DOHH2 (cell line): ENCODE results near the gene CRADD.

Source experiments
- EZH2phosphoT487 ChIP-seq: fragments of 200-600 bp; sonication (generic); IDR thresholded peaks from 2 replicates; pipeline ENCODE4 v1.6.1; 2017; ENCODE audit warnings: borderline replicate concordance, mild to moderate bottlenecking, antibody characterized with exemption, low read length, moderate library complexity, mixed read lengths
- TF ChIP-seq, protein P1 (sequence below): fragments of 200-600 bp; sonication (generic); IDR thresholded peaks from one replicate; pipeline ENCODE4 v1.5.1; 2014; ENCODE audit warnings: antibody characterized with exemption, mild to moderate bottlenecking, low read depth, low read length; ENCODE audit not compliant: poor library complexity, severe bottlenecking

DNA sequence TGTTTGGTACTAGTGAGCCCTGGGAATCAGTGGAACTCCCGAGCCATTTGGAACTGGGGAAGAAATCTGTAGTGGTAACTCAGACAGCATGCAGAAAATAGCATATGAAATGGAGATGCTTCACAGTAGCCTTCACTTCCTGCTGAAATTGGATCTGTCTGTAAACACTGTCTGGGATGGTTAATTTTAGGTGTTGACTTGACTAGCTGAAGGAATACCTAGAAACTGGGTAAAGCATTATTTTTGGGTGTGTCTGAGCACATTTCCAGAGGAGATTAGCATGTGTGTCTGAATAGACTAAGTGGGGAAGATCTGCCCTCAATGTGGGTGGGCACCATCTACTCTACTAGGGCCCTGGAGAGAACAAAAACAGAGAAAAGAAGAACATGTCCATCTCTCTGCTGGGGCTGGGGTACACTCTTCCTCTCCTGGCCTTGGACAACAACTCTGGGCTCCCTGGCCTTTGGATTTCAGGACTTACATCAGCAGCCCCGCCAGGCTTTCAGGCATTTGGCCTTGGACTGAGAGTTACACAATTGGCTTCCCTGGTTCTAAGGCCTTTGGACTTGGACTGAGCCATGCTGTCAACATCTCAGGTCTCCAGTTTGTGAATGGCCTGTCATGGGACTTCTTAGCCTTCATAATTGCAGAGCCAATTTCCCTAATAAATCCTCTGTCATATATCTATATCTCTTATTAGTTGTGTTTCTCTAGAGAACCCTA, 14.0 kb upstream of the CRADD start:
- TF ChIP-seq, protein P1, sequence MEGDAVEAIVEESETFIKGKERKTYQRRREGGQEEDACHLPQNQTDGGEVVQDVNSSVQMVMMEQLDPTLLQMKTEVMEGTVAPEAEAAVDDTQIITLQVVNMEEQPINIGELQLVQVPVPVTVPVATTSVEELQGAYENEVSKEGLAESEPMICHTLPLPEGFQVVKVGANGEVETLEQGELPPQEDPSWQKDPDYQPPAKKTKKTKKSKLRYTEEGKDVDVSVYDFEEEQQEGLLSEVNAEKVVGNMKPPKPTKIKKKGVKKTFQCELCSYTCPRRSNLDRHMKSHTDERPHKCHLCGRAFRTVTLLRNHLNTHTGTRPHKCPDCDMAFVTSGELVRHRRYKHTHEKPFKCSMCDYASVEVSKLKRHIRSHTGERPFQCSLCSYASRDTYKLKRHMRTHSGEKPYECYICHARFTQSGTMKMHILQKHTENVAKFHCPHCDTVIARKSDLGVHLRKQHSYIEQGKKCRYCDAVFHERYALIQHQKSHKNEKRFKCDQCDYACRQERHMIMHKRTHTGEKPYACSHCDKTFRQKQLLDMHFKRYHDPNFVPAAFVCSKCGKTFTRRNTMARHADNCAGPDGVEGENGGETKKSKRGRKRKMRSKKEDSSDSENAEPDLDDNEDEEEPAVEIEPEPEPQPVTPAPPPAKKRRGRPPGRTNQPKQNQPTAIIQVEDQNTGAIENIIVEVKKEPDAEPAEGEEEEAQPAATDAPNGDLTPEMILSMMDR = no peak
- no peak for TF ChIP-seq EZH2phosphoT487
